Raji (cell line): ENCODE measurements around the gene C5orf47.

ENCODE experiments used
- POLR2A ChIP-seq: IDR thresholded peaks from 2 replicates; pipeline ENCODE4 v1.6.1; 2011; ENCODE audit warnings: low read depth, low read length, control low read depth; ENCODE audit not compliant: insufficient read depth

C5orf47 gene

DNA sequence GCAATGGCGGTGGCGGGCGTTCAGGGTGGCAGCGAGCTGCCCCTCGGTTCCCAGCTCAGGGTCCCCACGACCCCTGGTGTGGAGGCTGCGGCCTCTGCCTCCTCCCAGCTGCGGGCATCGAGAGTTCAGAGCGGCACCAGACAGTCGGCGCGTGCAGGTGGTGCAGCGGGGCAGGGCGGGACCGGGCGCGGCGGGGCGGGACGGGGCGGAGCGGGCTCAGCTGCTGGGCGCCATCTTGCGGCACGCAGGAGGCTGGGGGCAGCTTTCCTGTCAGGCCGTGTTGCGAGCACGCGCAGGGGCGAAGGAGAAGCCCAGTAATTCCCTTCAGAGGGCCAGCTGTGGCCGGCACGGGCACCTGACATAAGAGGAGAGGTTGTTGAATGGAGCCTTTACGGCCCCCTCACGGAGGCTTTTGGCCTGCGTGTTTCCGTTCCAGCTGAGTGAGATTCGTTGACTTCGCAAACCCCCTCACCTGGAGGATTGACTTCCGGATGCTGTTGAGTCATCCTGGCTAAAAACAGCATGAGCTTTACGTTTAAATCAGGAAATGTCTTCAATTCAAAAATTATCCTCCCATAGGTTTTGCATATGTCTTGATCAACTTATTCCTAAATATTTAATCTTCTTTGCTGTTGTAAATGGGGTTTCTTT is 587 bp downstream of the C5orf47 start:
- no peak for TF ChIP-seq POLR2A

DNA sequence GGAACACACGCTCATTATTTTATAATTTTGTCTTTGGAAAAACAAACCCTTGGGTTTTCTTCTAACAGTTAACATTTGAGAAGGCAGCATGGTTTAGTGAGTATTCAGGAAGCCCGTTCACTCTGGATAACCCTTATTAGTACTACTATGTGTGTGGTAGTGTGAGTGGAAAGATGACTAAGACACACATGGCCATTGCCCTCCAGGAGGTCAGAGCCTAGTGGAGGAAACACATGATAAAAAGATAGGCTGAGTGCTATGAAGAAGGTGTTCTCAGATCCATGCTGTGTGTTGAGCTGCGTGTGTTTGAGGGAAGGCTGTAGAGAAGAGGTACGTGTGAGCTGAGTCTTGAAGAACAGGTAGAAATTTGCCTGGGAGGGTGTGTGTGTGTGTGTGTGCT is 8.4 kb downstream of the C5orf47 start:
- TF ChIP-seq POLR2A, result no peak

DNA sequence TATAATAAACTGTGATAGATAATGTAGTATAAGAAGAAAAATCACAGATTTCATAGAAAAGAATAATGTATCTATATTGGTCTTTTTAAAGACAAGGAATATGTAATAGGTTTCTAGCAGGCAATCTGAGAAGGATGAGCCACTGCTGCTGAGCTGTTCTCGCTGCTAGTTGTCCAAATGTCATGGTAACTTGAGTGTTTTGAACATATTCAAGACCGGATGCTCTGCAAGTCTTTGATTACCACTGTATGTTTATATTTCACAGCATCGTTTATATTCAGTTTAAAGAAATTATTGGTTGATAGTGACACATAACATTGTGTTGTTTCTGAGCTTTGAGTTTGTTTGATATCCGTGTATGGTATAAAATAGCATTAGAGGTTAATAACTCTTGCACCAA is 9.6 kb downstream of the C5orf47 start:
- no peak for TF ChIP-seq POLR2A

DNA sequence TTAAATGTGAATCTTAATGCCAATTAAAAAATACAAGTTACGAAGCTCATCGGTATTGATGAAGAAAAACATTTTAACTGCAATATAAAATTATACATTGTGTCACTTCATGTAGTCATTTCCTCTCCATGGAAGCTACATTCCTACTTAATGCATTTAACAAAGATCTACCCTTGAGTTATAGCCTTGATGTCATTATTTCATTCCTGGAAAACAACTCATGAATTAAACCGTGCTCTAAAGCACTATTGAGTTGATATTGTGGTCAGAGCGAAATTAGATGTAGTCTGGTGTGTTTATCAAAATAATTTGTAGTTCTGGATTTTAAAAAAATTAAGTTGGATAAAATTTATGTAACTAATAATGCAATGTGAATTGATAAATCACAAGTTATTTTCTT is 11.1 kb downstream of the C5orf47 start:
- TF ChIP-seq POLR2A, result no peak

DNA sequence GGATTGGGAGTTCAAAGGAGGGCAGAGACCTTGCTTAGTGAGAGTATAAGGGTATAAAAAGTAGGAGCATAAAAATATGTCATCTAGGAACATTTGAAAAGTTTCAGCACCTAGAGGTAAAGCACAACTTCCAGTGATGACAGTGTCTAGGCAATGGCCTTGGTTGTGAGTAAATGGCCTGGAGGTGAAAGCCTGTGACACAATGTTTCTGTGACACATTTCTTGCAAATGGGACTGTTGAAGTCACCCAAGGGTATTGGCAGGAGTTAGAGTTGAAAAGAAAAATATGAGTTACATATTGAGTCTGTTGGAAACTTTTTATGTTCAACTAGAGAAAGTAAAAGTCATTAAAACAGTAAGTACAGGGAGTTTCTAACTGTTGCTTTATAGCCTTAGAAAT is 14.8 kb downstream of the C5orf47 start:
- no peak for TF ChIP-seq POLR2A

DNA sequence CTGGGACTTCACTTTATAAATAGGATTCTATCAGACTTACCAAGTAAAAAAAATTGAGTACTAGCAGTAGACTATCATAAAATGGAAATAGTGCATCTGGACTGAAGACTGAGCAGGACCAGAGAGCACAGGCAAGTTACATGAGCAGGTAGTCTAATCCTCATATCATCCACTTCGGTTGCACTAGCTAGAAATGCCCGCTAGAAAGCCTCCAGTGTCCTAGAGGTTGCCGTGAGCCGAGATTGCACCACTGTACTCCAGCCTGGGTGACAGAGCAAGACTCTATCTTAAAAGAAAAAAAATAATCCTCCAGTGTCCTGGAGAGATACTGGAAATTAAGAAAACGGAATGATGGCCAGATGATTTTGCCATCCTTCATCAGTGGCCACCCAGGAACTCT is 20.0 kb downstream of the C5orf47 start:
- TF ChIP-seq POLR2A, result no peak

DNA sequence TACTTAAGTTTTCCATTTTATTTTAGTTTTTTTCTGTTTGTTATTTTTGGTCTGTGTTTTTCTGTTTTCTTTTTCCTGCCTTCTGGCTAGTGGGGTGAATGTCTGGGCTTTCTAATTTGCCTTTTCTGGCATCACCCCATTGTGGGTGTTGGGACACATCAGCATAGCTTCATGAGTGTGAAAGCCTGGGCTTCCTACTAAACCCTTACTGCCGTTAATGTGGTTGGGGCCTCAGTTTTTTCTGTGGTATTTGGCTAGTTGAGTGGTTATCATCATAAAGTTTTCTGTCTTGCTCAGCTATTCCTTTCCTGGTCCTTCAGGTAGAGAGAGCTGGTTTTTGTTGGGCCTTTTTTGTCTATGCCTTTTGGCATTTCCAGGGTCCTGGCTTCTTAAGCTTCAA is 21.4 kb downstream of the C5orf47 start:
- no peak for TF ChIP-seq POLR2A

DNA sequence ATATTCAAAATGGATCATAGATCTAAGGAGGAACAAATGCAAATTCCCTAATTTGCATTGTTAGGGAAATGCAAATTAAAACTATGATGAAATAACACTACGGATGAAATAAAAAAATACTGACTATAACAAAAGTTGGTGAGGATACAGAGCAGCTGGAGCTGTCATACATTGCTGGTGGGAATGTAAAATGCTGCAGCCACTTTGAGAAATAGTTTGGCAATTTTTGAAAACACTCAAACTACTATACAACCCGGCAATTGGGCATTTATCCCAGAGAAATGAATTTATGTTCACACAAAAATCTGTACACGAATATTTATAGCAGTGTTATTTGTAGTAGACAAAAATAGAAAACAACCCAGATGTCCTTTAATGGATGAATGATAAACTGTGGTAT is 22.5 kb downstream of the C5orf47 start:
- TF ChIP-seq POLR2A, result no peak

DNA sequence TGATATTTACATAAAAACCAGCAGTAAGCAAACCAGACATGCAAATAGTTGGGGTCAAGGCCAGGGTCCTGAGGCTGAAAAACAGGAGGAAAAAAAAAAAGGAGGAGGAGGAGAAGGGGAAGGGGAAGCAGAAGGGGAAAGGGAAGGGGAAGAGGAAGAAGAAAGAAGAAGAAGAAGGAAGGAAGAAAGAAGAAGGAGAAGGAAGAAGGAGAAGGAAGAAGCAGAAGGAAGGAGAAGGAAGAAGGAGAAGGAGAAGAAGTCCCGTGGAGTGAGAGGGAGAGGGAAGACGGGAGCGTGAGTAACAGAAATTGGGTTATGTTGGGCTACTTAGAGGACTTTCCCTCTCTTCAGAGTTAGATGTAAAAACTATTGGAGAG is 31.9 kb downstream of the C5orf47 start:
- no peak for TF ChIP-seq POLR2A

DNA sequence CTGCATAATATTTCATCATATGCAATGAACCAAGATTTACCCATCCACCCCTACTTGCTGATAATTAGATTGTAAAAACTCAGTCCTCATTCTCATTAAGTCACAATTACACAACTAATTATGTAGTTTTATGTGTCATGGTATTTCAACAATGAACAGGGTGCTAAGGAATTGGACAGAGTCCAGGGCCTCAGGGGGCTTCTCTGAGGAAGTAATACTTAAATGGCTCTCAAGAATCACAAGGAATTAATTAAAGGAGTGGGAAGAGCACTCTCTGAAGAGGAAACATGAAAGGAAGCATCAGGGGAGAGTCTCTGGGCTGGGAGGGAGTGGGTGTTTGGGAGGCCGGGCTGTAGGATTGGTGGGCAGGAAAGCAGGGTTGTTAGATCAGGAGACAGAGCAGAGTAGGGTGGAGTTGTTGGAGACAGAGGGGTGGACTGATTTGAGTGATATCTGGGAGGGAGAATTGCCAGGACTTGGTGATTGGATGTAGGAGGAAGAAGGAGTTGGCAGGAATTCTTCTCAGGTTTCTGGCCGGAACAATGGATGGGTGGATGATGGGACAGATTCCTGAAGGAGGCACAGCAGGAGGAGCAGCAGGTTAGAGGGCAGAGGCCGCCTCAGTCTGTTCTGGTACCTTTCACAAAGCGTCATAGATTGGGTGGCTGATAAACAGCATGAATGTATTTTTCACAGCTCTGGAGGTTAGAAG is 33.6 kb downstream of the C5orf47 start:
- no peak for TF ChIP-seq POLR2A

DNA sequence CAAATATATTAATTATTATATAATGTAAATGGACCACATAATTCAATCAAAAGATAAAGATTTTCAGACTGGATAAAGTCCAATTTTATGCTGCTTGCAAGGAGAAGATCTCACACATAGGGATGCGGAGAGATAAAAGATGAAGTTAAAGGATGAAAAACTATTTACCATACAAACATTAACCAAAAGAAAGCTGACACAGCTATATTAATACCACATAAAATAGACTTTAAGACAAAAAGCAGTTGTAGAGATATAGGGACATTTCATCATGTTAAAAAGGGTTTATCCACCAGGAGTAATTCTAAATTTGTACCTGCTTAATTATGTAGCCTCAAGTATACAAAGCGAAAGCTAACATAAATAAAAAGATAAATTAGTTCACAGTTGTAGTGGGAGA is 41.3 kb downstream of the C5orf47 start:
- no peak for TF ChIP-seq POLR2A

DNA sequence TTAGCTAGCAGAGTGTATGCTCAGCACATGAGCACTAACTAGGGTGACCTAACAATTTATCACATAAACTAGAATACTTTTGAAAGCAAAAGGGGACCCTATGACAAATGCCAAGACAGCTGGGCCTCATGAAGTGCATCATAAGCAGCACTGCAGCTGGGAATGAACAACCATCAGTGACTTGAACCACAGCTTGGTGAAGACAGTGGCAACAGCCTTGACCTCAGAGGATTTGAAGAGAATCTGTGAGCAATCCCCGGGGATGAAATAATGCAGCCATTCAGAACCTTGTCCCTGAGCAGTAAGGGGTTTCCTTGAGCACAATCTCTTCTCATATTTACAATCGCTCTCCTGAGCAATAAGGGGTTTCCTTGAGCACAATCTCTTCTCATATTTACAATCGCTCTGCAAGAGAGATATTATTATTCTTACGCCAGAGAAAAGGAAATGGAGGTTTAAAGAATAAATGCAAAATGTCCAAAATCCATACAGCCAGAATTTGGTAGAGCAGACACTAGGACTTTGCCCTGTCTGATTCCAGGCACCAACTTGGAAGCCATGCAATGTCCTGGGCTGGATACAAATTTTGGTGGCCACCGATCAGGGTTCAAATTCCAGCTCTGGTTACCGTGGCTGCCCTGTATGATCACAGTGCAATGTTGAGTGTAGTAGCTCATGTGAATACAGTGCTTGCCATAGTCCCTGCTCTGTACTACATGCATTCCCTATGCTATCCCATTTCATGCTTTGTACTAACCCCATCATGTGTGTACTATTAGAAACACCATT is 55.7 kb downstream of the C5orf47 start:
- TF ChIP-seq POLR2A, result no peak

DNA sequence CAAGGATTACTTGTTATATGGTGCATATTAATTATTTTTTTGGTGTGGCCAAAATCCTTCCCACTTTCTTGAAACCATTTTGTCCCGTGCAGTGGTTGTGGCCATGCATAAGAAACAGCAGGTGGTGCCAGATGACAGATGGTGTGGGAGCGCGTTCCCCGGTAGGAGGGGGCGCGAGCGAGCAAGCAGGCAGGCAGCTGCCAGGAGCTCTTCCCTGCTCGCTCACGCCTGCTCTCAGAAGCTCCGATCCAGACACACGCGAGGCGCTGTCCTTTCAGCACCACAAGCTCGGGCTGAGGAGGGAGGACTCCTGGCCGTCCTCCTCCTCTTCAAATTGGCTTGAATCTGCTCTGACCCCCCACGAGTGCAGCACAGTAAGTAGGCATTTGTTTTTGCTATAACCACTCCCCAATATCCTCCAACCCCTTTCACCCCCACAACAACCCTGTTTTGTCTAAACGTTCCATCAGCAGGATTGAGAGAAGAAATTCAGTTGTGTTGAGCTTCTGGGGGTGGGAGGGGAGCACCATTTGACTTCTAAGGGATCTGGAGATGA is 56.6 kb downstream of the C5orf47 start, which contains the start of gene NSG2:
NSG2 (plus strand) TSS at position 237 of the 556 bp plus-strand sequence. CDS start 1,050 bp downstream, outside the sequence.
- TF ChIP-seq POLR2A, result no peak

DNA sequence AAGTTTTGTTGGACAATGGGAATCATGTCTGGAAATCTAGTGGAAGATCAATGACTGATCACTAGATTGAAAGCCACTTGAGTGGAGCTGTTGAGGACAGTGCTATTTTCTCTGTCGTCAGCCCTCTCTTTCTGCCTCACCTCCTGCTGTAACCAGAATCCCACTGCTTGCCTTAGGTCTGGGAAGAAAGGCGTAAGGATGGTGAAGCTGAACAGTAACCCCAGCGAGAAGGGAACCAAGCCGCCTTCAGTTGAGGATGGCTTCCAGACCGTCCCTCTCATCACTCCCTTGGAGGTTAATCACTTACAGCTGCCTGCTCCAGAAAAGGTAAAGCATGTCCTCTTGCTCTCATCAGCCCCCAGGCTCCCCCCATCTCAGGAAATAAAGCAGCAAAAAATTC is 57.6 kb downstream of the C5orf47 start:
- TF ChIP-seq POLR2A, result no peak

DNA sequence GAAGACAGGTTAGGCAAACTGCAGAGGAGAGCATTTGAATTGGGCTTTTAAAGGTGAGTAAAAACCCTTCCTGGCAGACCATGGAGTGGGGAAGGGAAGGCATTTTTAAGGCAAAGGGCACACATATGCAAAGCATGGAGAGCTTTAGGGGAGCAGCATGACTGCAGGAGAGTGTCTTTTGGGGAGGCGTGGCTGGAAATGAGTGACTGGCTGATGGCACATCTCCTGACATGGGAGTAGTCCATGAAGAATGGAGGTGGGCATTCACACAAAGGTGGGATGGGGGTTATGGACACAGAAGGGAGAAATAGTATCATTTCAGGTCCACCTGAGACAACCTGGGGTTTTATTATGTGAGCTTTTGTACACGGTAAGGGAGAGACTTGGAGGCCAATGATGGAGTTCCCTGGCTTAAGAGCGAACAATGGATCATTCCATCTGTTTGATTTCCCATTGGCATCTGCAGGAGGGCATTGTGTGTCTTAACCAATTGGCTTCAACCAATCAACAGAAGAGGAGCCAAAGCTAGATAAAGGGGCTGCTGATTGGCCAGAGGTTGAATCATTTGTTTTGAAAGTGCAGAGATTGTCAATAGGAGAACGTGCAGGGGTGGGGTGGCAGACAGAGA is 58.6 kb downstream of the C5orf47 start:
- TF ChIP-seq POLR2A, result no peak
